DMS 273 treated with DMSO at 0.1 percent for 48 hours (cell line): ENCODE results near the gene PTPRN2.

Source experiments
- DNase-seq: peaks from one replicate; lab custom pipeline; 2025; lab: John Stamatoyannopoulos, UW

Gene PTPRN2

DNA sequence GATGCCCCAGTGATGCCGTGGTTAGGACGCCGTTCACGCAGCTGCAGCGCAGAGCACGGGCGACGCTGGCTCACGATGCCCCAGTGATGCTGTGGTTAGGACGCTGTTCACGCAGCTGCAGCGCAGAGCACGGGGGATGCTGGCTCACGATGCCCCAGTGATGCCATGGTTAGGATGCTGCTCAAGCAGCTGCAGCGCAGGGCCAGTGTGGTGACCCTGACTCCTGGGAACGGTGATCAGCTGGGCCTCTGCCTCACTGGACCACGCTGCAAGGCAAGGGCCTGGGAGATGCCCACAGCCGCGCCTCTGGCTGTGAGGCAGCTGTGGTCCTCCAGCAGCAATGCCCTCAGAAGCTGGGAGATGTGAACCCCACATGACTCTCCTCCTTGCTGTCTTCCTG is 970.2 kb downstream of the PTPRN2 start:
- no peak for DNase-seq

DNA sequence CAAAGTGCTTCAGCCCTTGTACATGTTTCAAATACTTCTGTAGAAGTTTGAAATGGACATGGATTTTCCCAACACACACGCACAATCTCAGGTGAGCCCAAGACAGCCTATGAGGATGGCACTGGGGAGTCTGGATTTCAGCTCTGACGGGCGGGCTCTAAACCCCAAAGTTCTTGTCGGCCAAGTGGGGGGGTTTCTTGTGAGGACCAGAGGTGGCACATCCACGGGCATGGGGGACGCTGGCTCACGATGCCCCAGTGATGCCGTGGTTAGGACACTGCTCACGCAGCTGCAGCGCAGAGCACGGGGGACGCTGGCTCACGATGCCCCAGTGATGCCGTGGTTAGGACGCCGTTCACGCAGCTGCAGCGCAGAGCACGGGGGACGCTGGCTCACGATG is 970.7 kb downstream of the PTPRN2 start:
- no peak for DNase-seq

DNA sequence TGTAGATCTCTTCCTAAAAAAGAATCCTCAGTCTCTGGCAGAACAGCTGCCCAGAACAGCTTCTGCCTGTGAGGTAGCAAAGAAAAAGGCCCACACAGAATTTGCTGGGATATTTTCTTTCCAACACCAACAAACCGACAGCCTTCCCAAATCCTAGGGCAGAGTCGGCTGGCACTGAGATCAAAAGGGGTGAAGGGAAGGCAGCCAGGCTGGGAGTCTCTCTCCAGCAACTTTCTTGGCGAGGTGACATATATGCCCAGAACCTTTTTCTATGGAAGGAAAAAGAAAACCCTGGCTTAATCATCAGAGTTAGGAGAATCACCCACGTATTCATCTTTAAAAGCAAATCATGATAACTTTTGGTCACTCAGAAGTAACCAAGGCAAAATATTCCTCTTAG is 971.2 kb downstream of the PTPRN2 start:
- DNase-seq, result no peak

DNA sequence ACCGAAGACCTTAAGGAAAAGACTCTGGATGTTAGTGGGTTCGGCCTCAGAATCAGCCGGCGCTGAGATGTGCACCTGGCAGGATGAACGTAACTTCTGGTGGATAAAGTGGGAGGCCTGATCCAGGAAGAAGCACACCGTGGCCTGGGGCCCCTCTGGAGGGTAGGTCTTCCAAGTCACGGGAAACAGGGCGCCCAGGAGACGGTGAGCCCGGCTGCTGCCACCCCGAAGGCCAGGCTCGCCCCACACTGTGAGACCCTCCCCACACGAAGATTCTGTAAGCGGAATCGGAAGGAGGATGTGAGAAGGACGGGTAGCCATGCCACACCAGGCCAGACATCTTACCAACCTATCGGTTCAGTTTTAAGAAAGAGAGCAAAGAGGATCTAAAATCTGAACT is 971.8 kb downstream of the PTPRN2 start:
- DNase-seq, result no peak

DNA sequence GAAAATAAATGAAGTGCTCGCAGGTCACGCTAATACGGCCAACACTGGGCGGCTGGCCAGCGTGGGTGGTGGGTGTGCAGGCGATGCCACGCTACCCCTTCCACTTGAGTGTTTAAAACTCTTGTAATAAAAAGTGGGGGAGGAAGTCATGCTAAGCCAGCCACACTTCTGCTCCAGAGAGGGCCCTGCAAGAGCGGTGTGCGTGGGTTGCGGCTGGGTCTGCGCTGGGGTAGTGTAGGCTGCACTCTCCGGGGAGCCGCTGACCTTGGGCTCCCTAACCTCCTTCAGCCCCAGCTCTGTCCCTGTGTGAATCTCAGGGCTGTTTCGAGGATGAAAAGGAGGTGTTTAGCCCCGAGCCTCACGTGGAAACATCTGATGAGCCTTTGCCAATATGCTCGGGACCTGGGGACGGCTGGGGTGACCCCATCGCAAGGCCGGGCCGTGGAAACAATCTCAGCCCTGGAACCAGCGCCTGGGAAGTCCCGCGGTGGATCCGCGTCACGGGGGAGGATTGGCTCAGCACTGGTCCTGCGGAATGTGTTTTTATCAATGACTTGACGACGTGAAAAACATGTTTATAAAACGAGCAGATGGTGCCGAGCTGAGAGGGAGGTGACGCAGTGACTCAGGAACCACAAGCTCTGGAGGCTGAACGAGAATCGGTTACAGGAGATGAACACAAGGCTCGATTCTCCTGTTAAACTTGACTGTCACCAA is 972.4 kb downstream of the PTPRN2 start:
- no peak for DNase-seq

DNA sequence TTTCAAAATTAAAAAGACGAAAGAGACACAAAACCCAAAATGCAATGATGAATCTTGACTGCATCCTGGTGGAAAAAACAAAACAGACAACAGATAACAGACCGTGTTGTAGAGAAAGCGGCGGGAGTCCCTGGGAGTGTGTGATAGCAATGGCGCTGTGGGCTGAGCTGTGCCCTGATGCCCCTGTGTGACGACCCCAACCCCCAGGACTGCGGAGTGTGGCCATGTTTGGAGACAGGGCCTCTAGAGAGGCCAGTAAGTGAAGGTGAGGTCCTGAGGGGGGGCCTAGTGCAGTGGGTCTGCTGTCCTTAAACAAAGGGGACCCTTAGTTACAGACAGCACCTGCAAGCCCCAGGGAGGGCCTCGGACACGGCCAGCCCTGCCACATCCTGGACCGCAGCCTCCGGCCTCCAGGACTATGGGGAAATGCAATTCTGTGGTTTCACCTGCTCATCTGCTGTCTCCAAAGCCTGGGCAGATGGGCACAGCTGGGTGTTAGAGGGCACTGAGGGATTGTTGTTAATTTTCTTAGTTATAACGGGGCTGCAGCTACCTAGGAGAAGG is 973.1 kb downstream of the PTPRN2 start:
- no peak for DNase-seq

DNA sequence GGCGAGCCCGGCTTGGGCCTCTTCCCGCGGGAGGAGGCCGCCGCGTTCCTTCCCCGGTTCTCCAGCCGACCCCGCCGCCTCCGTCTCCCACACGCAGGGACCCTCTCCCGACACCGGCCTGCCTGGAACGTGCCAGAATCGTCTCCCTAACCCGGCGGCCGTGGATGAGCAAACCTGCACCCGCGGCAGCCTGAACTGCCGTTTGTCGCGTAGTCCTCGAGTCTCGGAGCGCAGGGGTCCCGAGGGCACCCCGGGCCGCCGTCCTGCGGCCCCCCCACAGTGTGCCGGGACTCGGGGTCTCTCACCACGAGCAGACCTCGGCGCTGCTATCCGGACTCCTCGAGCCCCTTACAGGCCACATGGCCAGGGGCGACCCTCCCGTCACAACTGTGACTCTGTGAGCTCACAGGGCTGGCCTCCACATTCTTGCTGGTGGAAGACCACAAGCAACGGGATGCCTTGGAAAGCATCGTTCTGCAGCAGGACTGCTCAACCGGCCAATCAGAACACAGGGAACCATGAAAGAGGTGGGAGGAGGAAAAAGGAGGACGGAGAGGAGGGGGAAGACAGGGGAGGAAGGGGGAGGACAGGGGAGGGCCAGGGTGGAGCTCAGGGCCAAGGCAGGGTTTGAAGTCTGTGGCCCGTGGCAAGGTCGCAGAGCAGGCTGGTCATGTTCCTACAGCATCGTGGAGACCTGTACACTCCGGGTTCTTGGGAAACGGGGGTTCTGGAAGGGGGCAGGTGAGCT is 973.9 kb downstream of the PTPRN2 start:
- no peak for DNase-seq

DNA sequence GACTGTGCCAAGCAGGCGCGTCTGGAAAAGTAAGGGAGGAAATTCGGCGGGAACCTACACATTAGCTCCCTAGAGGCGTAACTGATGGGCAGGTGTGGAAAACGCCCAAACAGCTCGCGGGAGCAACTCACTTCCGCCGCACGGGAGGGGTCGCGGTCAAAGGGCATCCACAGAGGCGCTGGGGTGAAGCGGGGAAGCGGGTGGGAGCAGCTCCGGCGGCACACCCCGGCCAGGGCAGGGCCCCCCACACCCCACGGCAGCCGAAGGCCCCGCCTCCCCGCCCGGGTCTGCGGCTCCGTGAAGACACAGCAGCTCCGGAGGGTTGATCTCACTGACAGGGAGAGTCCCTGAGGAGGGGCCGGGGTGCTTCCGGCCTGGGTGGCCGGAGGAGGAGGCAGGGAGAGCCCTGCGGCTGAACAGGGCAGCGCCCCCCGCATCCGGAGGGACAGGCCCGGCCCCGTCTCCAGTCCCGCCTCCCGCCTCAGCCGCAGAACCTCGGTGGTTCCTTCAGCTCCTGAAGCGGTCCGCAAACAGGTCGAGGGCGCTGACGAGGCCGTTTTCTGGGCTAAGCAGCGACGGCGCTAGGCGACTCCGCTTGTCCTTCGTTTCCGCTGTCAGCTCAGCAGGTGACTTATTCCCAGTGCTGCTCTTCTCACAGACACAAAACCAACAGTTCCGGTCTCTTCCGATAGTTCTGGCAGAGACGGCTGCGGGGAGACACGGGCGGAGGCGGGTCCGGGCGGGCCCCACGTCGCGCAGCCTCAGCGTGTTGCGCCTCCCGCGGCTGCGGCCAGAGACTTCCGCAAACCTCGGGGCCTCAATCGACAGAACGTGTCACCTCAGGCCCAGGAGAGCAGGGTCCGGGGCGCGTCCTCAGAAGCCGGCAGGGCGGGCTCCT is 974.7 kb downstream of the PTPRN2 start:
- no peak for DNase-seq

DNA sequence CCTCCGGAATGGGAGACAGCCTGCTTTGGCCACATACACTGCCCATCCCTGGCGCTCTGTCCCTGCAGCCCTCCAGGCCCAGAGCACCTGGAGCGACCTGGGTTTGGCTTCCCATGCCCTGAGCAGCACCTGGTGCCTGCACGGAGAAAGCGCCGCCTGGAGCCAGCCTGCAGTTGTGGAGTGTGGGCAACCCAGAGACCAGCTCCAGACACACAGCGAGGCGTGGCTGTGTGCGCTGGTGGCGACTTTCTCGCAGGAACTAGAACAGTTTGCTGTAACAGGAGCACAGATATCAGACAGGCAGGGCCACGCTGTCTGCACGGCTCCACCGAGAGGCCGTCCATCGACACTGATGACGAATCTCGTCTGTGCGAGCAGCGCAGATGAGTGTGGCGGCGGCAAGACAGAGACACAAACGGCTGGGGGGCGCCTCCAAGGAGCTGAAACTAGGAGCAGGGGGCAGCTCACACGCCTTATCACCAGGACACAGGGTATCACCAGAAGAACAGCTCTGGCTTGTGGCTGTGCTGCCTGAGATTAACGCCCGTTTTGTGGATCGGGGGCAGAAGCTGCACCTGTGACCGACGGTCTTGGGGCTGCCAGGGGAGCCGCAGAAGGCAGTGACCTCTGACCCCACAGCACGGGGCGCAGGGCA is 975.5 kb downstream of the PTPRN2 start:
- no peak for DNase-seq

DNA sequence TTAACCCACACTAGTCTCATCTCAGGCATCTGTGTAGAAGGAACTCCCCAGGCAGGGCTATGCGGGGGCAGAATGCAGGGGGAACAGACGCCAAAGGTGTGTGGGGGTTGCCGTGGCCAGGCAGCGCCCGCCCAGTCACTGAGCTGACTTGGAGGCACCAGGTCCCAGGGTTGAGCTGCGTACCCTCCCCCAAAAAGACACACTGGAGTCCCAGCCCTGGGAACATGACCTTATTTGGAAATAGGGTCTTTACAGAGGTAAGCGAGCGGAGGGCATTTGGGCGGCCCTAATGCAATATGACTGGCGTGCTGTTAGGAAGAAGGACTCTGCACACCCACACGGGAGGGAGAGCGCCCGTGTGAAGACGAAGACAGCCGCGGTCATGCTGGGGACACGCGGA is 976.3 kb downstream of the PTPRN2 start:
- no peak for DNase-seq

DNA sequence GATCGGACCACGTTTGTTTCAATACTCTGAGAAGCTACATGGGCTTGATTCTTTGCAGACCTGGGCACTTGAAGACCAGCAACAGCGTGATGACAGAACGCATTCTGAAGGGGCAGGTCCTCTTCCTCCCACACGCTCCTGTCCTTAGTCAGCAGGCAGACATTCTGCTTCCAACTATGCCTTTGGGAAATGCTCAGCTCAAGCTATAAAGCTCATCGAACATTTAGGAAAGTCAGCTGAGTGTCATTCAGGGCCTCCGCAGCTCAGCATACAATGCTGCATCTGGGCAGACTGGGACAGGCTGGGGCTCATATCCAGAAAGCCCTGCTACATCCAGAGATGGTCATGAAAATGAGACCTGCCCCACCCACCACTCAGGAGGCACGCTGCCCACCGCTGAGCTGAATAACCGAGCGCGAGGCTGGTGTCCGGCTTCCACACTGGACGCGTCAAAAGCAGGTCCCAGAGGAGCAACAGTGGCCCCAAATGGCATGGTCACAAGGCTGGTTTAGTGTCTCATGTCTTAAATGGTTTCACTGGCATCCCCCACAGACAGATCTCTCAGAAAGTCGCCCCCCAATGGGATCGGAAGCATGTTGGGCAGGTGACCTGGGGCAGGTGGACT is 976.8 kb downstream of the PTPRN2 start:
- no peak for DNase-seq

DNA sequence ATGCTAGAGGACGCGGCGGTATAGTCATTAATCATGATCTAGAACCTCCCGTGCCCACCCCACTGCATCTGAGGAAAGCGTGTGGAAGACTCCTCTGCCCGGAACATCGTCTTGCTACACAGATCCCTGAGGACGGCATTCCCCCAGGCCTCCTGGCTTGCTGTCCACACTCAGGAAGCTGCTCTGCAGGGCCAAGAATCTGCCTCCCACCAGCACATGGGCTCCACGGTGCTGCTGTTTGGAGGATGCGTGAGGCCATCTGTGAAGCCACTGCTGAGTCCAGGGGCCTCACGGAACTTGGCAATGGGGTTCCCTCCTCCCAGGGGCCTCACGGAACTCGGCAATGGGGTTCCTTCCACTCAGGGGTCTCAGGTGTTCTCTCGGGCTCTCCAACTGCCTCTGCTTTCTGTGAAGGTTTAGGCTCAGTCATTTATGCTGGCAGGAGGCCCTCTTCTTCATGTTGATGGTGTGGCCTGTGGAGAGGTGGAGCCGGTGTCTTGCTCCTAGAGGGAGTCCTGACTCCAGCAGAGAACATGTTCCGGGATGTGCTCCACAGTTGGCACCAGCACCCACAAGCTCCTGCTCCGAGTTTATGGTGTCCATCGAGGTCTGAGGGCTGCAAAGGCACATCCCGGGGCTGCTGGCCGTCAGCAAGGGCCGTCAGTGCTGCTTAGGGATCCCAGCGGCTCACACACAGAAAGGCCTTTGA is 977.5 kb downstream of the PTPRN2 start:
- DNase-seq, result no peak

DNA sequence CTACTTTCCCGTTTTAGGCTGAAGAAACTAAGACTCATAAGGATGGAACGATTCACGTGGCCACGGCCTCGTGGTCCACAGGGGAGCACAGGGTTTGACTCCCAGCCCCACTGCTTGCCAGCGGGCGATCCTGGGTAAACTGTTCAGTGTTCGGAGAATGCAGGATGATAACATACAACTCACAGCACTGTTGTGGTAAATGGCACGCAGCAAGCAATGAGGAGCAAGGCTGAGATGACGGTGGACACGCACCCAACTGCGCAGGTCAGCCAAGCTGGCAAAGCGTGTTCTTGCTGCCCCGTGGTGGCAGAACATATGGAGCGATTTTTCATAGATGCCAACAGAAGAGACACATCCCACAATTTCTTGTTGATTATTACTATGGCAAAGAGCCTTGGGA is 978.1 kb downstream of the PTPRN2 start:
- no peak for DNase-seq

DNA sequence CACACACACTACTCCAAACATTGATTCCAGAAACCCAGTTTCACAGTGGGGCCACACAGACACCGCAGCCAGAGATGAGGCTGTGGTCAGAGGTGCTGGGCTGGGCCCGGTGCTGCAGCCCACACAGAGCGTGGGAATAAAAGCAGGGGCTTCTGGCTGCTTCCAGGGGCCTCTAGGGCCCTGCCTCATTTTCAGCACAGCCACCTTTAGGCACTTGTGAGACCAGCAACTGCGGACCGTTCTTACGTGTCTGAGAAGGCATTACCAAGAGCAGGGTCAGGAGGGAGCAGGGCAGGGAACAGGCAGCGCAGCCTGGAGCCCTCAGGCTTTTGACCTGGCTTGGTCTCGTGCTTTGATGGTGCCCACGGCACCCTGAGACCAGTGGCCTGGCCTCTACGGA is 980.4 kb downstream of the PTPRN2 start:
- no peak for DNase-seq

DNA sequence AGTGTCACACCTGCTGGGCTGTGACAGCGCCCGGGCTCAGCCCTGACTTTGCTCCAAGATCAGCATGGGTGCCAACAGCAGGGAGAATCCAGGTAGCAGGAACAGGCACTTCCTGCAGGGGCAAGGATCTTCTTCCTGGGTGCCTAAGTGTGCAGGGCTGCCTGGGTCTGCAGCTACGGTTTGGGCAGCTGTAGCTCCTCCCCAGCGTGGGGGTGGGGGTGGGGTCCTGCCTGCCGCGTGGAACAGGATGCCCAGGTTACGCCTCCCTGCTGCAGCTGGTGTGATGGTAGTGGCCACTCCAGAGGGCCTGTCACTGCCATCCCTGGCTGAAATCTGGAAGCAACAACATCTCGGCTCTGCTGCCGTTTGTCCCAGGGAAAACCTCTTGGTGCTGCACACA is 981.5 kb downstream of the PTPRN2 start:
- no peak for DNase-seq

DNA sequence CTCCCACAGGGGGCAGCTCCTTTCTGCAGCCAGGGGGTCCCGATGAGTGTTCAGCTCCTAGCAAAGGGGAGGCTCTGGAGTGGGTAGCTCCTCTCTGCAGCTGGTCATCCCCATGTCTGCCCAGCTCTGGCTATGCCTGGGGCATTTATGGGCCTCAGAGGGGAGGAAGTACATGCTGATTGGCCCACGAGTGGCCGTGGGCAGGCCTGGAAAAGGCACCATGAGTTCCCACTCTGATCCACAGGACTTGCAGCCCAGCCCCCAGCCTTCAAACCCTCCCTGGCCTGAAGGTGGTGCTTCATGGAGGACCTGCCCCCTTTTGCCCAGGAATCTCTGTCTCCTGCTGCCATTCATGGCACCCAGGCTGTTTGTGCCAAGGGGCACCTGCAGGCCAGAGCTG is 982.0 kb downstream of the PTPRN2 start:
- DNase-seq, result no peak

DNA sequence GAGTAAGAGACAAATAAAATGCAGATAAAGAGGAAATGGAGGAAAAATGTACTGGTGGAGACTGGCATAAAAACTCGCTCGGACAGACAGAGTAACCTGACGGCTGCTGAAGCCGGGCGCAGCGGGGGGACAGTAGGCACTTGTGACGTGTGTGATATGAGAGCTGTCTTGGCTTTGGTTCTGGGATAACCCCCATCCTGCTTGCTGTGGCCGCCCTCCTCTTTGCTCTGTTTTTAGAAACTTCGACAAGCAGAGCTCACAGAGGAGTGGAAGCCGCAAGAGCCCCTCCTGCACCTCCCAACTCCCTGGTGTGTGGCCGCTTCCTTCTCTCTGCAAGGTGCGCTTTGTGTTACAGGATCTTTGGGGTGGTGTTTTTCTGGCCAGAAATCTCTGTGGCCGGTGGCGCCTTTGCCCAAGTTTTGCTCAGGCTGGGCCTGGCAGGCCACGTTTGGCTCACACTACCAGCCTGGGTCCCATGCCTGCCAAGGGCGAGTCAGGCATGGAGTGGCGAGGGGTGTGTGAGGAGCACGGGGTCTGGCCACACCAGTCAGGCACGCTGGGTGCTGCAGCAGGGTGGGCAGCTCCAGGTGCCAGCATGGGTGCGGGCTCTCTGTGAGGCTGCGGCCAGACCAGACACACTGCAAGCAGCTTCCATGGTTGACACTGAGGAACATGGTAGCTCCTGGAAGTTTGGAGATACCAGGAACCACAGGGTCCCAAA is 982.8 kb downstream of the PTPRN2 start:
- no peak for DNase-seq

DNA sequence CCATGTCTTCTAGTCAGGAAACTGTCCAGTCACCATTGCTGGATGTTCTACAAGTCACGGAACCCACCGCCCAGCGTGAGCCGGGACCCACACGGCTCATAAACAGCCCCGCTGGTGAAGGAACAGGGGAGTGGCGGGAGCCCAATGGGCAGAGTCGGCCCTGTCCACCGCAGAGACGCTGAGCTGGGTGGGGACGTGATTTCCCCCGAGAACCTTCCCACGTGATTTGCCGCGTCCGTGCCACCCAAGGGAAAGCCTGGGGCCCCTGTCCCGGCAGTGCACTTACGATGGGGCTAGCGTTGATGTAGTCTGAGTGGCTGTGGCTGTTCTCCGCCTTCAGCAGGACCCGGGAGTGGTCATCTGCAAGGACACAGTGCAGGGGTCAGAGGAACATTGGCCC is 983.9 kb downstream of the PTPRN2 start:
- no peak for DNase-seq

DNA sequence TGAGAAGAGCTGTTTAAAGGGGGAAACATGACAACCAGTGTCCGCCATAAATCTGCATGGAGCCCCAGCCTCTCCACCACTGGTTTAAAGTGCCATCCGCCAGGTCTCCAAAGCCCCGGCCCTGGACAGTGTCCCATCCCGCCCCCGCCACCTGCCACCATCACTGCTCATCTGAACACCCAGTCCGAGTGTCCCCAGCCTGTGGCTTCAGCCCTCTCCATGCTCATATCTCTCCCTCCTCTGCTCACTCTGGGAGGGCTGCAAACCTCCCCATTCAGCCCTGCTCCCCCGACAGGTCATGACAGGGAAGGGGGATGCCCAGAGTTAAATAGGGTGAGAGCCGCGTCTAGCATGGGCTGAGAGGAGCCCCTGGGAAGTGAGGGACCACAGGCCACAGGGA is 984.6 kb downstream of the PTPRN2 start:
- no peak for DNase-seq

DNA sequence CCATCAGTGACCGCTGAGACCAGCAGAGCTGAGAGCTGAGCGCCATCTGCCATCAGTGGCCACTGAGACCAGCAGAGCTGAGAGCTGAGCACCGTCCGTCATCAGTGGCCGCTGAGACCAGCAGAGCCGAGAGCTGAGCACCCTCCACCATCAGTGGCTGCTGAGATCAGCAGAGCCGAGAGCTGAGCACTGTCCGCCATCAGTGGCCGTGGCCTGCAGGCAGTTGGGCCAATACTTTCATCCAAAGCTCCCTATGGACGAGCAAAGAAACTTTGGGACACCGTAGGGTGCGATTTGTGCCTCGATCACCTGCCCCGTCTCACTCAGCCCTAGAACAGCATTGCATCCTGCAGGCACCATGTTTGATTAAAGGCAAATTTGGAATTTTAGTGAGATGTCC is 985.0 kb downstream of the PTPRN2 start:
- DNase-seq, result no peak
